HEK293 (cell line): ENCODE results near the gene EDC3.

Experiments
- CTCF ChIA-PET: fragments of 350-600 bp; formaldehyde crosslinking; extraction: SDS; loops from one replicate; lab custom pipeline; 2021; ENCODE audit warnings: antibody characterized with exemption; lab: Yijun Ruan, JAX
- POLR2A ChIA-PET: fragments of 300-600 bp; formaldehyde crosslinking; extraction: SDS; loops from one replicate; lab custom pipeline; 2020; ENCODE audit warnings: antibody characterized with exemption, inconsistent platforms; lab: Yijun Ruan, JAX
- H3K27ac ChIP-seq: fragments of 200-500 bp; sonication (Bioruptor generic); 2 replicates; pipeline ENCODE4 v1.5.1; 2014; ENCODE audit warnings: low read depth, low read length, control low read depth, inconsistent platforms; ENCODE audit errors: extremely low read depth
- H3K36me3 ChIP-seq, 2 experiments: fragments of 200-500 bp in 1 of 2; sonication (Bioruptor generic) in 1 of 2; 1 replicate in 1 of 2; 2 replicates in 1 of 2; pipeline ENCODE4 v1.5.1; 2014 to 2017; ENCODE audit warnings: inconsistent platforms in 2 of 2, low read length in 2 of 2; ENCODE audit not compliant: control insufficient read depth in 2 of 2, insufficient read depth in 1 of 2
- H3K4me1 ChIP-seq: fragments of 200-500 bp; sonication (Bioruptor generic); 2 replicates; pipeline ENCODE4 v1.5.1; 2014; ENCODE audit warnings: mild to moderate bottlenecking, low read length, inconsistent platforms; ENCODE audit not compliant: control insufficient read depth, insufficient read depth
- H3K4me3 ChIP-seq: 2 replicates; pipeline ENCODE4 v1.5.1; 2011; ENCODE audit warnings: low read depth, mild to moderate bottlenecking, control low read depth, low read length, moderate library complexity
- H3K9me3 ChIP-seq: fragments of 200-500 bp; sonication (Bioruptor generic); 2 replicates; pipeline ENCODE4 v1.5.1; 2014; ENCODE audit warnings: low read depth, low read length, inconsistent platforms; ENCODE audit not compliant: control insufficient read depth, insufficient read depth
- GFI1B ChIP-seq: fragments of 450-650 bp; formaldehyde crosslinking; IDR thresholded peaks from 2 replicates; pipeline ENCODE4 v1.5.1; 2016; ENCODE audit warnings: missing biosample characterization, missing genetic modification characterization
- GLI2 ChIP-seq: fragments of 450-650 bp; formaldehyde crosslinking; IDR thresholded peaks from 2 replicates; pipeline ENCODE4; 2017; ENCODE audit warnings: missing biosample characterization, missing genetic modification characterization, low read depth, borderline replicate concordance
- GLIS1 ChIP-seq: fragments of 450-650 bp; formaldehyde crosslinking; IDR thresholded peaks from 2 replicates; pipeline ENCODE4 v1.5.1; 2016; ENCODE audit warnings: missing biosample characterization, missing genetic modification characterization
- KLF9 ChIP-seq: fragments of 450-650 bp; formaldehyde crosslinking; IDR thresholded peaks from 2 replicates; pipeline ENCODE4 v1.5.1; 2016; ENCODE audit warnings: missing biosample characterization, missing genetic modification characterization, low read depth
- OVOL3 ChIP-seq: fragments of 450-650 bp; formaldehyde crosslinking; IDR thresholded peaks from 2 replicates; pipeline ENCODE4 v1.5.1; 2016; ENCODE audit warnings: missing biosample characterization, missing genetic modification characterization
- SCRT2 ChIP-seq: fragments of 450-650 bp; formaldehyde crosslinking; IDR thresholded peaks from 2 replicates; pipeline ENCODE4 v1.5.1; 2016; ENCODE audit warnings: missing biosample characterization, missing genetic modification characterization
- TRIM28 ChIP-seq: IDR thresholded peaks from 2 replicates; pipeline ENCODE4 v1.6.1; 2011; ENCODE audit warnings: low read length, control low read depth, borderline replicate concordance
- ZBTB48 ChIP-seq: fragments of 450-650 bp; formaldehyde crosslinking; IDR thresholded peaks from 2 replicates; pipeline ENCODE4 v1.5.1; 2016; ENCODE audit warnings: missing biosample characterization, missing genetic modification characterization
- ZFP37 ChIP-seq: fragments of 450-650 bp; formaldehyde crosslinking; IDR thresholded peaks from 2 replicates; pipeline ENCODE4 v1.5.1; 2016; ENCODE audit warnings: missing biosample characterization, missing genetic modification characterization
- ZIC2 ChIP-seq: fragments of 450-650 bp; formaldehyde crosslinking; IDR thresholded peaks from 2 replicates; pipeline ENCODE4 v1.5.1; 2016; ENCODE audit warnings: missing biosample characterization, missing genetic modification characterization
- ZNF157 ChIP-seq: fragments of 450-650 bp; formaldehyde crosslinking; IDR thresholded peaks from 2 replicates; pipeline ENCODE4 v1.5.1; 2016; ENCODE audit warnings: missing biosample characterization, missing genetic modification characterization
- ZNF174 ChIP-seq: fragments of 450-650 bp; formaldehyde crosslinking; IDR thresholded peaks from 2 replicates; pipeline ENCODE4 v1.5.0; 2017; ENCODE audit warnings: missing biosample characterization, mild to moderate bottlenecking, missing genetic modification characterization
- ZNF19 ChIP-seq: fragments of 450-650 bp; formaldehyde crosslinking; IDR thresholded peaks from 2 replicates; pipeline ENCODE4; 2016; ENCODE audit warnings: missing biosample characterization, missing genetic modification characterization, low read depth
- ZNF292 ChIP-seq: fragments of 450-650 bp; formaldehyde crosslinking; IDR thresholded peaks from 2 replicates; pipeline ENCODE4 v1.5.1; 2016; ENCODE audit warnings: low read depth, missing biosample characterization, missing genetic modification characterization, borderline replicate concordance
- ZNF37A ChIP-seq: fragments of 450-650 bp; IDR thresholded peaks from 2 replicates; pipeline ENCODE4 v1.5.1; 2018; ENCODE audit warnings: missing biosample characterization, missing genetic modification characterization
- ZNF391 ChIP-seq: fragments of 450-650 bp; formaldehyde crosslinking; IDR thresholded peaks from 2 replicates; pipeline ENCODE4 v1.5.1; 2016; ENCODE audit warnings: low read depth, missing biosample characterization, missing genetic modification characterization, borderline replicate concordance
- ZNF558 ChIP-seq: fragments of 450-650 bp; formaldehyde crosslinking; IDR thresholded peaks from 2 replicates; pipeline ENCODE4 v1.5.1; 2016; ENCODE audit warnings: missing biosample characterization, missing genetic modification characterization
- ZNF571 ChIP-seq: fragments of 450-650 bp; formaldehyde crosslinking; IDR thresholded peaks from 2 replicates; pipeline ENCODE4 v1.5.0; 2017; ENCODE audit warnings: missing biosample characterization, missing genetic modification characterization
- ZNF623 ChIP-seq: fragments of 450-650 bp; formaldehyde crosslinking; IDR thresholded peaks from 2 replicates; pipeline ENCODE4 v1.5.1; 2016; ENCODE audit warnings: missing biosample characterization, missing genetic modification characterization
- ZNF624 ChIP-seq: fragments of 450-650 bp; formaldehyde crosslinking; IDR thresholded peaks from 2 replicates; pipeline ENCODE4 v1.5.1; 2017; ENCODE audit warnings: missing biosample characterization, missing genetic modification characterization
- ZNF670 ChIP-seq: fragments of 450-650 bp; formaldehyde crosslinking; IDR thresholded peaks from 2 replicates; pipeline ENCODE4 v1.5.1; 2016; ENCODE audit warnings: missing biosample characterization, missing genetic modification characterization, low read depth
- ZNF776 ChIP-seq: fragments of 450-650 bp; formaldehyde crosslinking; IDR thresholded peaks from 2 replicates; pipeline ENCODE4 v1.5.0; 2017; ENCODE audit warnings: missing biosample characterization, missing genetic modification characterization, borderline replicate concordance
- ZNF830 ChIP-seq: fragments of 450-650 bp; IDR thresholded peaks from 2 replicates; pipeline ENCODE4 v1.5.0; 2018; ENCODE audit warnings: missing biosample characterization, missing genetic modification characterization, low read depth, mild to moderate bottlenecking, moderate library complexity
- TF ChIP-seq, protein P1 (sequence below): IDR thresholded peaks from 2 replicates; pipeline ENCODE4 v1.6.1; 2011; ENCODE audit warnings: mild to moderate bottlenecking, low read depth, low read length, borderline replicate concordance
- TF ChIP-seq, protein P2 (sequence below): fragments of 450-650 bp; formaldehyde crosslinking; IDR thresholded peaks from 2 replicates; pipeline ENCODE4 v1.5.1; 2016; ENCODE audit warnings: missing biosample characterization, missing genetic modification characterization
- TF ChIP-seq, protein P3 (sequence below): fragments of 450-650 bp; formaldehyde crosslinking; IDR thresholded peaks from 2 replicates; pipeline ENCODE4 v1.5.1; 2016; ENCODE audit warnings: missing biosample characterization, missing genetic modification characterization, low read depth

Gene EDC3

DNA sequence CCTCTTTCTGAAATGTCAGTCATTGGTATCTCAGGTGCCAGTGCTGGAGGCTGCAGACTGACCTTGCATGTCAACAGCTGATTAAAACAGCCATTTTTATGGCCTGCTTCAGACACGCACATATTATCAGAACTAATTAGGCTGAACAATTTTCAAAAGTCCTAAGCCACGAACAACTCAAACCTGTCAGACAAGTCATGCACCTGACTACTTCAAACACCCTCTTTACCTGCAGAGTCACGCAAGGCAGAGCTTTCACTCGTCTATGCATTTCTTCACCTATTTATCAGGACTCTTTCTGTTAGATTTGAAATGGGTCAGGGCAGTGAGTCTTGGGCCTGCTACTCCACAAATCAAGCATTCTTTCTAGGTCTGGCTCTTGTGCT lies 53.5 kb downstream of the EDC3 start (continued):
- TF ChIP-seq ZNF19 (tag by site-specific recombination) (no peak), ZNF670 (tag by site-specific recombination) (no peak), GLI2 (no peak), SCRT2 (tag by site-specific recombination) (no peak), ZNF37A (no peak), ZNF157 (no peak), GFI1B (no peak), TRIM28 (no peak), GLIS1 (tag by site-specific recombination) (no peak), ZNF624 (tag by site-specific recombination) (no peak)
- TF ChIP-seq, protein P1, sequence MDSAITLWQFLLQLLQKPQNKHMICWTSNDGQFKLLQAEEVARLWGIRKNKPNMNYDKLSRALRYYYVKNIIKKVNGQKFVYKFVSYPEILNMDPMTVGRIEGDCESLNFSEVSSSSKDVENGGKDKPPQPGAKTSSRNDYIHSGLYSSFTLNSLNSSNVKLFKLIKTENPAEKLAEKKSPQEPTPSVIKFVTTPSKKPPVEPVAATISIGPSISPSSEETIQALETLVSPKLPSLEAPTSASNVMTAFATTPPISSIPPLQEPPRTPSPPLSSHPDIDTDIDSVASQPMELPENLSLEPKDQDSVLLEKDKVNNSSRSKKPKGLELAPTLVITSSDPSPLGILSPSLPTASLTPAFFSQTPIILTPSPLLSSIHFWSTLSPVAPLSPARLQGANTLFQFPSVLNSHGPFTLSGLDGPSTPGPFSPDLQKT = no peak
- TF ChIP-seq, all 188 proteins: peak for 18

DNA sequence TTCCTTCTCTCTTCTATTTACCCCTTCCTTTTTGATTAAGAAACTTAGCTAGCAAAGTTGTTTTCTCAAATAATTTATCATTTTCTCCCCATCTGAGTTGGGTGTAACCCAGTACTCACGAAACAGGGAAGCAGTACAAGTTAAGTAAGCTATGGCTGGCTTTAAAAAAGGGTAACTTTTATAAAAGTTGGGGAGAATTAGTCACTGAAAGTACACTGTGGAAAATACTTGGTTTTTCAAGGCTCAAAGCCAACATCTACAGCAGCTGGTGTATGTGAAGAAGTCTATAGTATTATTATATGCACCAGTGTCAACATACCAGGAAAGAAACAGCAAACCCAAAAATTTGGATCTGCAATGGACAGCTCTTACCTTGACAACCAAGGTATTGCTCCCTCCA lies 54.7 kb downstream of the EDC3 start:
- Histone ChIP-seq H3K4me3 (no peak overlapping the region), H3K9me3 (no peaks in the 10 kb centered on the region), H3K4me1 (peaks cover 24% of the 10 kb centered on the region)
- POLR2A ChIA-PET = interaction anchor here (0.5 to 1.3 kb wide), 3 partner anchors 103 to 128 kb away, joined by 3 to 5 read pairs (median 4); partner anchors contain the start of gene CYP1A2
- CTCF ChIA-PET = interaction anchor here (0.7 to 16.2 kb wide), 9 partner anchors 7 to 666 kb away, joined by 3 to 800 read pairs (median 4); no protein-coding TSS in a partner anchor
- TF ChIP-seq KLF9 (tag by site-specific recombination) (no peak), OVOL3 (tag by site-specific recombination) (no peak), ZIC2 (no peak), ZNF623 (tag by site-specific recombination) (no peak), ZFP37 (tag by site-specific recombination) (no peak), ZNF830 (tag by site-specific recombination) (no peak), ZBTB48 (no peak), ZNF776 (tag by site-specific recombination) (no peak), ZNF558 (tag by site-specific recombination) (no peak), ZNF292 (tag by site-specific recombination) (no peak), ZNF174 (tag by site-specific recombination) (no peak), ZNF571 (tag by site-specific recombination) (no peak), ZNF391 (tag by site-specific recombination) (no peak)
- TF ChIP-seq, protein P2, sequence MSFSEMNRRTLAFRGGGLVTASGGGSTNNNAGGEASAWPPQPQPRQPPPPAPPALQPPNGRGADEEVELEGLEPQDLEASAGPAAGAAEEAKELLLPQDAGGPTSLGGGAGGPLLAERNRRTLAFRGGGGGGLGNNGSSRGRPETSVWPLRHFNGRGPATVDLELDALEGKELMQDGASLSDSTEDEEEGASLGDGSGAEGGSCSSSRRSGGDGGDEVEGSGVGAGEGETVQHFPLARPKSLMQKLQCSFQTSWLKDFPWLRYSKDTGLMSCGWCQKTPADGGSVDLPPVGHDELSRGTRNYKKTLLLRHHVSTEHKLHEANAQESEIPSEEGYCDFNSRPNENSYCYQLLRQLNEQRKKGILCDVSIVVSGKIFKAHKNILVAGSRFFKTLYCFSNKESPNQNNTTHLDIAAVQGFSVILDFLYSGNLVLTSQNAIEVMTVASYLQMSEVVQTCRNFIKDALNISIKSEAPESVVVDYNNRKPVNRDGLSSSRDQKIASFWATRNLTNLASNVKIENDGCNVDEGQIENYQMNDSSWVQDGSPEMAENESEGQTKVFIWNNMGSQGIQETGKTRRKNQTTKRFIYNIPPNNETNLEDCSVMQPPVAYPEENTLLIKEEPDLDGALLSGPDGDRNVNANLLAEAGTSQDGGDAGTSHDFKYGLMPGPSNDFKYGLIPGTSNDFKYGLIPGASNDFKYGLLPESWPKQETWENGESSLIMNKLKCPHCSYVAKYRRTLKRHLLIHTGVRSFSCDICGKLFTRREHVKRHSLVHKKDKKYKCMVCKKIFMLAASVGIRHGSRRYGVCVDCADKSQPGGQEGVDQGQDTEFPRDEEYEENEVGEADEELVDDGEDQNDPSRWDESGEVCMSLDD = no peak
- TF ChIP-seq, protein P3, sequence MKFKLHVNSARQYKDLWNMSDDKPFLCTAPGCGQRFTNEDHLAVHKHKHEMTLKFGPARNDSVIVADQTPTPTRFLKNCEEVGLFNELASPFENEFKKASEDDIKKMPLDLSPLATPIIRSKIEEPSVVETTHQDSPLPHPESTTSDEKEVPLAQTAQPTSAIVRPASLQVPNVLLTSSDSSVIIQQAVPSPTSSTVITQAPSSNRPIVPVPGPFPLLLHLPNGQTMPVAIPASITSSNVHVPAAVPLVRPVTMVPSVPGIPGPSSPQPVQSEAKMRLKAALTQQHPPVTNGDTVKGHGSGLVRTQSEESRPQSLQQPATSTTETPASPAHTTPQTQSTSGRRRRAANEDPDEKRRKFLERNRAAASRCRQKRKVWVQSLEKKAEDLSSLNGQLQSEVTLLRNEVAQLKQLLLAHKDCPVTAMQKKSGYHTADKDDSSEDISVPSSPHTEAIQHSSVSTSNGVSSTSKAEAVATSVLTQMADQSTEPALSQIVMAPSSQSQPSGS = no peak
- TF ChIP-seq, all 188 proteins: peak for 0
- H3K36me3 ChIP-seq = peaks cover 16 to 55% of the 10 kb centered on the region in 2 experiments
- H3K27ac ChIP-seq = no peak overlapping the region
